Activated T-helper 1 cell treated with anti-CD3 and anti-CD28 coated beads, Interleukin-12 subunit alpha, Interleukin-12 subunit beta, Interleukin-2, Interleukin-4 antibody, amounts not matched to agents 30 ng/mL and 10 ng/mL and 1 ng/mL, durations not matched to agents 14 hours and 24 hours and 36 hours (primary cell): ENCODE measurements around the gene PAM. TPM values are rescaled to one million over a fixed set of nuclear protein-coding genes. Genes with fewer than 3 reads are reported as not detected.

Experiments used
- DNase-seq: peaks from one replicate; pipeline ENCODE4 v3.0.0; 2021; ENCODE audit warnings: low spot score
- H3K27ac Mint-ChIP-seq: one replicate; pipeline ENCODE4 v1.8.0; 2021; ENCODE audit warnings: mild to moderate bottlenecking, mixed read lengths
- H3K27me3 Mint-ChIP-seq: one replicate; pipeline ENCODE4 v1.8.0; 2022; ENCODE audit warnings: mild to moderate bottlenecking, moderate library complexity, mixed read lengths; ENCODE audit not compliant: insufficient read depth
- H3K36me3 Mint-ChIP-seq: one replicate; pipeline ENCODE4 v1.8.0; 2021; ENCODE audit warnings: low read depth, mixed read lengths
- H3K4me1 Mint-ChIP-seq: one replicate; pipeline ENCODE4 v1.8.0; 2021; ENCODE audit warnings: low read depth, mixed read lengths
- H3K4me3 Mint-ChIP-seq: one replicate; pipeline ENCODE4 v1.8.0; 2021; ENCODE audit warnings: mild to moderate bottlenecking, moderate library complexity, mixed read lengths
- H3K9me3 Mint-ChIP-seq: one replicate; pipeline ENCODE4 v1.8.0; 2021; ENCODE audit warnings: mixed read lengths
- intact Hi-C: fragments of 100-400 bp; cut with micrococcal nuclease; formaldehyde crosslinking; loops from one replicate; pipeline ENCODE4 v1.15.1; 2024
- total RNA-seq: library from RNA; stranded (reverse); gene quantifications from 2 replicates; pipeline ENCODE4 v1.2.3, GENCODE V29; 2022

The PAM gene
- total RNA-seq, 1 donor from 2014 or later, result 74.0 TPM

DNA sequence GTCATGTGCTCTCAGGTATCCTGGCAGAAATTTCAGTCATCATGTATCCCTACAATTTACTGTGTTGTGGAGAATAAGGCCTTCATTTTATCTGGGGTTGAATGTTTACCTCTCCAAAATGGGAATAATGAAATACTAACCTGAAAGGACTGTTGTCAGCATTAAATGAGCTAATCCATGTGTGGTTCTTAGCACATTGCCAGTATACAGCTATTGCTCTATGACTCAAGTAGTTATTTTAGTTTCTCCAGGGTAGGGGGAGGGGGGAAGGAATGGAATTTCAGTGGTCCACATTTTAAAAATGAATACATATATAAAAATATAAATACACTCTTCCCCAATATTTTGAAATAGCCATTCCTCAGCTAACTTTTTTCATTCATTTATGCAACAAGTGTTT lies 3.5 kb downstream of the PAM start:
- Mint-ChIP-seq H3K27ac (no peak overlapping the region), H3K4me1 (peaks cover 73% of the 10 kb centered on the region), H3K36me3 (peaks cover 11% of the 10 kb centered on the region), H3K4me3 (peak overlapping the region; percentile 32), H3K27me3 (peaks cover 6% of the 10 kb centered on the region), H3K9me3 (no peaks in the 10 kb centered on the region)
- intact Hi-C loops, result loop anchor here (5.0 kb wide), 2 partner anchors 179 to 499 kb away; partner anchors contain the start of gene MACIR
- no peak for DNase-seq

GRCh38 chr5:102759289-102759688 lies 4.2 kb downstream of the PAM start:
- Mint-ChIP-seq H3K4me3 (no peak overlapping the region), H3K27ac (peak overlapping the region; percentile 32), H3K4me1 (peaks cover 74% of the 10 kb centered on the region), H3K9me3 (no peaks in the 10 kb centered on the region), H3K27me3 (peaks cover under 1% of the 10 kb centered on the region), H3K36me3 (peaks cover 14% of the 10 kb centered on the region)
- intact Hi-C loops, result loop anchor here (5.0 kb wide), 2 partner anchors 178 to 498 kb away; partner anchors contain the start of gene MACIR
- no peak for DNase-seq

DNA sequence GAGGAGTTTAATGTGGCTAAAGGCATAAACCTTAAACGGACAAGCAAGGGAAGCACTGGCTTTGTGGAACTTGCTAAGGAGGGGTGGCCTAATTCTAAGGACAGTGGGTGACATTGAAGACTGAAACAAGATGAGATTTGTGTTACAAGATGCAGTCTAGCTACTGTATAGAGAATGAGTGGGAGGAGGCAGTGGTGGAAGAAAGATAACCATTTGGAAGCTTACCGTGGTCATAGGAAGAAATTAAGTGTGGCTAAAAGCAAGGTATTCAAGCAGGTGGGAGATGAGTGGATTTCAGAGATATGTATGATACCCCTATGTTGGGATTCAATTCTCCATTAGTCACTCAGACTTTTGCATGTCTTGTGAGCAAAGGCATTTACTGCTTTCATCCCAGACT lies 4.6 kb downstream of the PAM start:
- Mint-ChIP-seq H3K27ac (peak overlapping the region; percentile 13), H3K9me3 (no peaks in the 10 kb centered on the region), H3K4me1 (peaks cover 74% of the 10 kb centered on the region), H3K36me3 (peaks cover 14% of the 10 kb centered on the region), H3K4me3 (peak overlapping the region; percentile 0), H3K27me3 (no peaks in the 10 kb centered on the region)
- intact Hi-C loops, result loop anchor here (5.0 kb wide), 2 partner anchors 178 to 498 kb away; partner anchors contain the start of gene MACIR
- no peak for DNase-seq

DNA sequence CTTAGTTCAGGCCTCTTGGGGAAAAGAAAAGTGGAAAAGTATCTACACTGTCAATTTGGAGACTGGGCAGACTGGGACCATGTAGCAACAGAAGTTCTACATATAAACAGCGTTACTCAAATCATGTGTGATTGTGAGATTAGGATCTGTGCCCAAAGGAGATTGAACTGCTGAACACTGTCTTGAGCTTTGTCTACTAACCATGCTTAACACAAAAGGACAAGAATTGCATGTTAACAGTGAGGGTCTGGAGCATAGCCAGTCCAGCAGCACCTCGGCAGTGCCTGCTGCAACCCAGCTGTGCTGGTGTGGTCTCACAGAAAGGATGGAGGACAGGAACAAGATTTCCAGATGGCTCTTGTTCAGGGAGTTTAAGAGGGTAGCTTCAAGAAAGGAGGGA lies 5.7 kb downstream of the PAM start:
- Mint-ChIP-seq H3K4me3 (peak overlapping the region; percentile 45), H3K4me1 (peaks cover 82% of the 10 kb centered on the region), H3K27ac (peak overlapping the region; percentile 72), H3K27me3 (no peaks in the 10 kb centered on the region), H3K36me3 (peaks cover 21% of the 10 kb centered on the region), H3K9me3 (no peaks in the 10 kb centered on the region)
- no peak for DNase-seq
- intact Hi-C loops, result no loop called here

DNA sequence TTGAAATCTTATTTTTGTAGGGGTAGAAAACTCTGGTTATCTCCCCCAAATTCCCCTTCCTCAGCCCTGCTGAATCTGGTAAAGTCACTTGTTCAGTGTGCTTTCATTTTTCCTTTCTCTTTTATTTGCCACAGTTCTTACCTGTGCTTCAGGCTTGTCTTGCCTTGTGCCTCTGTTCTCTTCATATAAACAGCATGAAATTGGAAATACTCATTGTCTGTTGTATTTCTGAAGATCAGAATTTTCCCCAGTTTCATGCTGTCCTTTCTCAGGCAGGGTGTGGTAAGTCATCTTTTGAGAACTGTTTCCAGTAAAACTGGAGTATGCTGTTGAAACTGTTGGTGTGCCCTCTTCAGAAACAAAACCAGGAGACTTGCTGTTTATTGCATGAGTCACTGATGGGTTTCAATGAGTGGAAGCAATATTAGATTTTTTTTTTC lies 7.0 kb downstream of the PAM start:
- Mint-ChIP-seq H3K4me3 (peak overlapping the region; percentile 73), H3K9me3 (no peaks in the 10 kb centered on the region)
- no peak for DNase-seq

DNA sequence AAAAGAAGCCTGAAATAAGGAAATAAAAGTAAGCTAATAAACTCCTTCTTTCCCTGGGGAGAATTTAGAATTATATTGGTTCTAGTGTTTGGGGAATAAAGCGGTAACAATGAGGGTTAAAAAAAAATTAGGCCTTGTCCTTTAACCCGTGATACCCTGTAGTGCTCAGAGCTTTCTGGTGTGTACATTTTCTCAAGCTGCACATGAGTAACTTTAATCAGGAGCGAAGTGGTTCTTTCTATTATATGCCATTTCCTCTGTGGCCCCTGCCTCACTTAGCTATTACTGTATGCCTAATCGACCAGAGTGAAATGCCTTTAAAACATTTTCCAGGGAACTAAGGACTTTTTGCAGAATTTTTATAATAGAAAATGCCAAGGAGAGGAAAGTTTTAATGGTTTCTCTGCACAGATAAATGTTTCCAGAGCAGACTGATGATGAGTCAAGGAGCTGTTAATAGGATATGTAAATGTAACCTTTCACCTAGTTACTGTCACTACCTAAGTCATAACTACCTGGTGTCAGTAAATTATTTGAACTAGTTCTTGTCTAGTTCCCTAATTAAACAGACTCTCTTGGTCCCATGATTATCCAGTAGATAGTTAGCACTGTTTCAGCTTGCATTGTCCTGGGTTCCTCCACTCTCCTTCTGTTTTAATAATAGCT lies 7.6 kb downstream of the PAM start:
- H3K4me3 Mint-ChIP-seq, result peak overlapping the region; percentile 79
- H3K27me3 Mint-ChIP-seq, result no peaks in the 10 kb centered on the region
- H3K27ac Mint-ChIP-seq, result peak overlapping the region; percentile 80
- intact Hi-C loops, result loop anchor here (1.0 kb wide), 4 partner anchors 8 to 16 kb away; no protein-coding TSS in a partner anchor
- no peaks in the 10 kb centered on the region for H3K9me3 Mint-ChIP-seq
- no peak for DNase-seq
- peaks cover 19% of the 10 kb centered on the region for H3K36me3 Mint-ChIP-seq
- peaks cover 82% of the 10 kb centered on the region for H3K4me1 Mint-ChIP-seq

More for the DNA sequence above, 7.0 kb downstream of the PAM start:
- Mint-ChIP-seq H3K27me3 (no peaks in the 10 kb centered on the region), H3K36me3 (peaks cover 18% of the 10 kb centered on the region), H3K27ac (peak overlapping the region; percentile 80), H3K4me1 (peaks cover 76% of the 10 kb centered on the region)
- intact Hi-C loops, result loop anchor here (1.0 kb wide), 3 partner anchors 8 to 16 kb away; no protein-coding TSS in a partner anchor

DNA sequence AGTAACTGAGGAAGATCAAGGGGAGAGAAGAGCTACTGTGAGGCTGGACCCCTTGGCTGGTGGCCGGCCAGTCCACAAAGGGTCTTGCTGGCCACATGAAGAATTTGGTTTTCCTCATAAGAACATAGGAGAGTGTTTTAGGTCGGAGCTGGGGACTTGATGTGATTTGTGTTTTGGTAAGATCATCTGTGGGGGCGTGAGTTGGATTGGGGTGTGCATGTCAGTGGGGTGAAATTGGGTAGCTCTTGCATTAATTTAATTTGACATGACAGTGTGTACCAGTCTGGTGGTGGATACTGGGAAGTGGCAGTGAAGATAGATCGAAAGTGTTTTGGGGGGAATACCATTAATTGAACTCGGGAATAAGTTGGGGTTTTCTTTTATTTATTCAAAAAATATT lies 8.6 kb downstream of the PAM start:
- Mint-ChIP-seq H3K36me3 (peaks cover 20% of the 10 kb centered on the region), H3K4me1 (peaks cover 76% of the 10 kb centered on the region), H3K9me3 (no peaks in the 10 kb centered on the region), H3K4me3 (peak overlapping the region; percentile 79), H3K27me3 (no peaks in the 10 kb centered on the region), H3K27ac (peak overlapping the region; percentile 80)
- DNase-seq, result no peak
- intact Hi-C loops, result loop anchor here (1.0 kb wide), 1 partner anchor 8 kb away; no protein-coding TSS in a partner anchor

- no peaks in the 10 kb centered on the region for H3K27me3 Mint-ChIP-seq
- peak overlapping the region; percentile 78 for H3K27ac Mint-ChIP-seq
- no peaks in the 10 kb centered on the region for H3K9me3 Mint-ChIP-seq
- H3K4me3 Mint-ChIP-seq, result peak overlapping the region; percentile 61
- H3K4me1 Mint-ChIP-seq, result peaks cover 70% of the 10 kb centered on the region
- no peak for DNase-seq
- peaks cover 20% of the 10 kb centered on the region for H3K36me3 Mint-ChIP-seq
- intact Hi-C loops, result no loop called here
Measured at GRCh38 chr5:102764381-102765004, 9.4 kb downstream of the PAM start.

DNA sequence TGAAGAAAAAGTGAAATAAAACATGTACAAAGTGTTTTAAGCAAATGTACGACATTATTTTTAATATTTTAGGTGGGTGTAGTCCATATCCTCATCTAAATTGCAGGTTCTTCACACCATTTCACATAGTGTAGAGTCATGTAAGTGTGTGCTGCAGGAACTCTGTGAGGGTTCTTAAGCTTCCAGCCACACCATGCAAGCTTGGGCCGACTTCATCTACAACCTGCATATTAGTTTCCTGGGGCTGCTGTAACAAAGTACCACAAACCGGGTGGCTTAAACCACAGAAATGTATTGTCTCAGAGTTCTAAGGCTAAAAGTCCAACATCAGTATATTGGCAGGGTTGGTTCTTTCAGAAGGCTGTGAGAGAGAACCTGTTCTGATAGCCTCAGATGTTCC lies 10.2 kb downstream of the PAM start:
- no peak for DNase-seq
- H3K4me3 Mint-ChIP-seq, result no peak overlapping the region
- peaks cover 20% of the 10 kb centered on the region for H3K36me3 Mint-ChIP-seq
- intact Hi-C loops, result no loop called here
- H3K9me3 Mint-ChIP-seq, result no peaks in the 10 kb centered on the region
- H3K27me3 Mint-ChIP-seq, result no peaks in the 10 kb centered on the region
- H3K27ac Mint-ChIP-seq, result peak overlapping the region; percentile 78
- peaks cover 64% of the 10 kb centered on the region for H3K4me1 Mint-ChIP-seq

GRCh38 chr5:102766295-102767090 lies 11.4 kb downstream of the PAM start:
- H3K36me3 Mint-ChIP-seq, result peaks cover 17% of the 10 kb centered on the region
- intact Hi-C loops, result no loop called here
- no peaks in the 10 kb centered on the region for H3K9me3 Mint-ChIP-seq
- DNase-seq, result no peak
- H3K27ac Mint-ChIP-seq, result no peak overlapping the region
- peaks cover 53% of the 10 kb centered on the region for H3K4me1 Mint-ChIP-seq
- H3K4me3 Mint-ChIP-seq, result no peak overlapping the region
- H3K27me3 Mint-ChIP-seq, result no peaks in the 10 kb centered on the region

DNA sequence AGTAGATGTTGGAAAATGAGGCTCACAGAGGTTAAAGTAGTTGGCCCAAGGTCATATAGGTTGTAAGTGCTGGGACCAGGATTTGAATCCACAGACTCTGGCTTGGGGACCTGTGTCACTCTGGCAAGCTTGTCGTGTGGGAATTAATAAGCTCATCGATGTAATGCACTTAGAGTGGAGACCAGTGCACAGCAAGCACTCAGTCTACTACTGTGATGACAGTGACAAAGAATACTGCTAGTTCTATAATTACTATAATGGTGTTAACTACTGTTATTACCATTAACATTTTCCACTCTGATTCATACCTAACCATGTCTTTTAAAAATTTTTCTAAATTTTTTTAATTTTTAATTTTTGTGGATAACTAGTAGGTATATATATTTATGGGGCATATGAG lies 12.8 kb downstream of the PAM start:
- peak overlapping the region; percentile 65 for H3K27ac Mint-ChIP-seq
- no peaks in the 10 kb centered on the region for H3K27me3 Mint-ChIP-seq
- H3K4me1 Mint-ChIP-seq, result peaks cover 39% of the 10 kb centered on the region
- H3K9me3 Mint-ChIP-seq, result no peaks in the 10 kb centered on the region
- peaks cover 17% of the 10 kb centered on the region for H3K36me3 Mint-ChIP-seq
- no peak for DNase-seq
- intact Hi-C loops, result loop anchor here (1.0 kb wide), 1 partner anchor 10 kb away; no protein-coding TSS in a partner anchor
- H3K4me3 Mint-ChIP-seq, result no peak overlapping the region

DNA sequence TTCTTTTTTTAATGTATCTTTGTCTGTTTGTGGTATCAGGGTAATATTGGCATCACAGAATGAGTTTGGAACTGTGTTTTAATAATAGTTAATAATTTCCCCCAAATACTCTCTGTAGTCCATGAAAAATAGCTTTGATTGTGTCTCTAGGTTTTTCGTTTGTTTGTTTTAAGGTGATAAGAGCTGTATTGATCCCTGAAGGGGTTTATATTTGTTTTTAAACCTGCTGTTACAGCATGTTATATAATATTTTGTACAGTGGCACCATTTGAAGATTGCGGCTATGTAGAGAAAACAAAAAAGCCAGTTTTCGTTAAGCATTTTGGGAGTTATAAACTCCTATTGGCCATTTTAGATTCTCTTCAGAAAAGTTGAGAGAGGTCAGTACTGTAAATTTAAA lies 15.7 kb downstream of the PAM start:
- H3K4me1 Mint-ChIP-seq, result peaks cover 25% of the 10 kb centered on the region
- peaks cover 7% of the 10 kb centered on the region for H3K9me3 Mint-ChIP-seq
- intact Hi-C loops, result loop anchor here (1.0 to 10.0 kb wide), 2 partner anchors 8 to 574 kb away; no protein-coding TSS in a partner anchor
- H3K4me3 Mint-ChIP-seq, result no peak overlapping the region
- H3K36me3 Mint-ChIP-seq, result peaks cover 14% of the 10 kb centered on the region
- H3K27me3 Mint-ChIP-seq, result no peaks in the 10 kb centered on the region
- DNase-seq, result no peak
- no peak overlapping the region for H3K27ac Mint-ChIP-seq
